WERI-Rb-1 (cell line): Measurements from ENCODE around the gene HNRNPM.

Experiments
- DNase-seq: peaks from one replicate; pipeline ENCODE4 v3.0.0-alpha.2; 2020
- H3K27ac ChIP-seq: fragments of 250-450 bp; sonication (Bioruptor Pico); 2 replicates; pipeline ENCODE4 v1.5.1; 2020; ENCODE audit warnings: mild to moderate bottlenecking, moderate library complexity
- H3K27me3 ChIP-seq: fragments of 250-450 bp; sonication (Bioruptor Pico); 2 replicates; pipeline ENCODE4 v1.5.1; 2021; ENCODE audit warnings: mild to moderate bottlenecking, low read depth, moderate library complexity; ENCODE audit not compliant: insufficient read depth, severe bottlenecking
- H3K36me3 ChIP-seq: fragments of 250-450 bp; sonication (Bioruptor Pico); 2 replicates; pipeline ENCODE4 v1.5.1; 2020; ENCODE audit warnings: mild to moderate bottlenecking, moderate library complexity
- H3K4me3 ChIP-seq: 2 replicates; pipeline ENCODE4 v1.5.1; 2011; ENCODE audit warnings: low read depth, mild to moderate bottlenecking, control low read depth, low read length
- H3K9me3 ChIP-seq: fragments of 250-450 bp; sonication (Bioruptor Pico); 2 replicates; pipeline ENCODE4 v1.5.1; 2021; ENCODE audit warnings: mild to moderate bottlenecking, moderate library complexity; ENCODE audit not compliant: severe bottlenecking
- TF ChIP-seq, protein P1 (sequence below): IDR thresholded peaks from 2 replicates; pipeline ENCODE4 v1.5.1; 2011; ENCODE audit warnings: low read depth, mild to moderate bottlenecking, control low read depth, inconsistent platforms, low read length

The HNRNPM gene

GRCh38 chr19:8473648-8474476 lies 29.1 kb downstream of the HNRNPM start:
- DNase-seq: no peak
- TF ChIP-seq, protein P1, sequence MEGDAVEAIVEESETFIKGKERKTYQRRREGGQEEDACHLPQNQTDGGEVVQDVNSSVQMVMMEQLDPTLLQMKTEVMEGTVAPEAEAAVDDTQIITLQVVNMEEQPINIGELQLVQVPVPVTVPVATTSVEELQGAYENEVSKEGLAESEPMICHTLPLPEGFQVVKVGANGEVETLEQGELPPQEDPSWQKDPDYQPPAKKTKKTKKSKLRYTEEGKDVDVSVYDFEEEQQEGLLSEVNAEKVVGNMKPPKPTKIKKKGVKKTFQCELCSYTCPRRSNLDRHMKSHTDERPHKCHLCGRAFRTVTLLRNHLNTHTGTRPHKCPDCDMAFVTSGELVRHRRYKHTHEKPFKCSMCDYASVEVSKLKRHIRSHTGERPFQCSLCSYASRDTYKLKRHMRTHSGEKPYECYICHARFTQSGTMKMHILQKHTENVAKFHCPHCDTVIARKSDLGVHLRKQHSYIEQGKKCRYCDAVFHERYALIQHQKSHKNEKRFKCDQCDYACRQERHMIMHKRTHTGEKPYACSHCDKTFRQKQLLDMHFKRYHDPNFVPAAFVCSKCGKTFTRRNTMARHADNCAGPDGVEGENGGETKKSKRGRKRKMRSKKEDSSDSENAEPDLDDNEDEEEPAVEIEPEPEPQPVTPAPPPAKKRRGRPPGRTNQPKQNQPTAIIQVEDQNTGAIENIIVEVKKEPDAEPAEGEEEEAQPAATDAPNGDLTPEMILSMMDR: no peak
- no peaks in the 10 kb centered on the region for H3K9me3 ChIP-seq
- no peak overlapping the region for H3K27ac ChIP-seq
- peaks cover 96% of the 10 kb centered on the region for H3K36me3 ChIP-seq
- H3K4me3 ChIP-seq: no peak overlapping the region
- no peaks in the 10 kb centered on the region for H3K27me3 ChIP-seq

DNA sequence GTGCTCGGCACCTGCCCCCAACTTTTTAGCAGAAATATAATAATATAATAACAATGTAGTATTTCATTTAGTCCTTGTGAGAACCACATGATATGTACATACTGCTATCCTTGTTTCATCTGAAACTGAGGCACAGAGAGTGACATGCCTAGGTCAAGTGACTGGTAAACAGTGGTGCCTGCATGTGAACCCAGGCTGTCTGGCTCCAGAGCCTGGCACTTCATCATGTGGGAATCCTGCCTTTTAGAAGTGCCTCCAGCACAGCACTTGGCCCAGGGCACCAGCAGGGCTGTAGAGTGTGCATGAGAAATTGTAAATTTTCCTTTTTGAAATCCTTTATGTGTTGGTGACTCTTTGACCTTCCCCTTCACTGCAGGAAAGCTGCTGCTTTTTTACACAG lies 30.2 kb downstream of the HNRNPM start:
- Histone ChIP-seq H3K4me3 (no peak overlapping the region), H3K27ac (peak overlapping the region; percentile 47), H3K27me3 (no peaks in the 10 kb centered on the region), H3K36me3 (peaks cover 91% of the 10 kb centered on the region), H3K9me3 (no peaks in the 10 kb centered on the region)
- DNase-seq: no peak
- TF ChIP-seq, protein P1: no peak

DNA sequence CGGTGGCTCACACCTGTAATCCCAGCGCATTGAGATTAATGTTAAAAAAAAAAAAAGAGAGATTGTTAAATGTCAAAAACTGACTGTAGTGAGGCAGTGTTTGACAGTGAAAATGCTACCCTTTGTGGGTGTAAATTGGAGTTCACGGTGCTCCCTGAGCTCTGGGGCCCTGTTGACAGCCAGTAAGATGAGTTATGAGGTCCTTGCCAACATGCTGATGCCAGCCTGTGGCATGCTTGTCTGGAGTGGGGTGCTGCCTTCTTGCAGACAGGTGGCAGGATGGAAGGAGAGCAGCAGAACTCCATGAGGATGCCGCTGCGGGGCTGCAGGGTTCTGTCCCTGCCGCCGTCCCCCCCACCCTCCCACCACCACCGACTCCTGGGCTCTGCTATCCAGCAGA lies 31.7 kb downstream of the HNRNPM start:
- Histone ChIP-seq H3K9me3 (no peaks in the 10 kb centered on the region), H3K27ac (peak overlapping the region; percentile 10; the same call in 1 of the 2 replicates), H3K4me3 (no peak overlapping the region), H3K27me3 (no peaks in the 10 kb centered on the region), H3K36me3 (peaks cover 91% of the 10 kb centered on the region)
- no peak for DNase-seq
- TF ChIP-seq, protein P1: no peak

GRCh38 chr19:8477889-8478288 lies 33.1 kb downstream of the HNRNPM start:
- TF ChIP-seq, protein P1: no peak
- no peaks in the 10 kb centered on the region for H3K9me3 ChIP-seq
- no peak for DNase-seq
- H3K27ac ChIP-seq: no peak overlapping the region
- H3K27me3 ChIP-seq: no peaks in the 10 kb centered on the region
- no peak overlapping the region for H3K4me3 ChIP-seq
- H3K36me3 ChIP-seq: peaks cover 89% of the 10 kb centered on the region

DNA sequence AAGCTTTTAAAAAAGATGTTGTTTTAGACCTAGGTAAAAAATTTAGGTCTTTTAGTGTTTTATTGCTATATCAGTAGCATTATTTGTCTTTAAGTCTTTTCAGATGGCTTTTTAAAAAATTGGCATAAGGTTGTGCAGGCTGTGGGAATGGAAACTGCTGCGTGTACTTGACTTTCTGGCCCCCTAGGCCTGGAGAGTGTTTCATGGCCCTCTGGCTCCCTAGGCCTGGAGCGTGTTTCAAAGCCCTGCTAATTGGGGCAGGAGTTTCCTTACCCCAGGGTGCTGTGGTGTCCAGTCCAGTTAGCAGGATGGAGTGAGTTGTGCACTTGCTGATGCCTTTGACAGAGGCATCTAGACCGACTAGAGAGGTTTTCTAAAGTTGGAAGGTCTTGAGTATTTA lies 33.8 kb downstream of the HNRNPM start:
- Histone ChIP-seq H3K4me3 (no peak overlapping the region), H3K27ac (no peak overlapping the region), H3K27me3 (no peaks in the 10 kb centered on the region), H3K36me3 (peaks cover 89% of the 10 kb centered on the region), H3K9me3 (no peaks in the 10 kb centered on the region)
- TF ChIP-seq, protein P1: no peak
- DNase-seq: no peak

- H3K36me3 ChIP-seq: peaks cover 91% of the 10 kb centered on the region
- H3K27me3 ChIP-seq: no peaks in the 10 kb centered on the region
- H3K9me3 ChIP-seq: no peaks in the 10 kb centered on the region
- no peak overlapping the region for H3K4me3 ChIP-seq
- DNase-seq: no peak
- H3K27ac ChIP-seq: no peak overlapping the region; the same call in 1 of the 2 replicates
- TF ChIP-seq, protein P1: no peak
Measured at GRCh38 chr19:8481201-8481600, 36.4 kb downstream of the HNRNPM start.
